Activated CD8-positive, alpha-beta memory T cell treated with anti-CD3 and anti-CD28 coated beads for 4 hours (primary cell): ENCODE results near the gene IRF4.
"Not testable (repeated sequence)": the region's sequence is repeated elsewhere in the genome, so short reads cannot be mapped to it uniquely, and the experiment has no call there.

Source experiments
- DNase-seq, 2 donors: peaks; one replicate each; pipeline ENCODE4 v3.0.0-alpha.2; 2020; ENCODE audit warnings: low read depth in 2 of 2

IRF4 gene

GRCh38 chr6:366389-367297, 24.9 kb upstream of the IRF4 start:
- no peak for DNase-seq

- no peak for DNase-seq
These were observed 24.2 kb upstream of the IRF4 start for GRCh38 chr6:367298-367794.

GRCh38 chr6:367891-368630, 23.5 kb upstream of the IRF4 start:
- DNase-seq: no peak

GRCh38 chr6:369559-370431, 21.8 kb upstream of the IRF4 start:
- DNase-seq: no peak

GRCh38 chr6:370555-370954, 21.0 kb upstream of the IRF4 start:
- DNase-seq: no peak

GRCh38 chr6:371851-372250, 19.7 kb upstream of the IRF4 start:
- not testable (repeated sequence) for DNase-seq

- no peak for DNase-seq
These were observed 19.1 kb upstream of the IRF4 start for GRCh38 chr6:372336-372911.

GRCh38 chr6:373031-373430, 18.5 kb upstream of the IRF4 start:
- DNase-seq: no peak

GRCh38 chr6:373773-374724, 17.5 kb upstream of the IRF4 start:
- DNase-seq: no peak

- DNase-seq: no peak
These were observed 16.6 kb upstream of the IRF4 start for GRCh38 chr6:374956-375355.

- no peak for DNase-seq
These were observed 14.5 kb upstream of the IRF4 start for GRCh38 chr6:376827-377640.

- not testable (repeated sequence) for DNase-seq
These were observed 13.9 kb upstream of the IRF4 start for GRCh38 chr6:377641-378020.

GRCh38 chr6:378090-378957, 13.2 kb upstream of the IRF4 start:
- no peak for DNase-seq

- no peak for DNase-seq
These were observed 12.6 kb upstream of the IRF4 start for GRCh38 chr6:378958-379409.

GRCh38 chr6:379410-380181, 12.0 kb upstream of the IRF4 start:
- DNase-seq: no peak

GRCh38 chr6:380234-381218, 11.0 kb upstream of the IRF4 start:
- no peak for DNase-seq
